Fibroblast of peridontal ligament (primary cell): ENCODE results near the gene FEV.

Experiments used
- DNase-seq: peaks from one replicate; pipeline ENCODE4 v3.0.0-alpha.2; 2010; ENCODE audit errors: extremely low read depth

FEV gene

GRCh38 chr2:219017201-219017931 is 32.4 kb upstream of the FEV start:
- no peak for DNase-seq

GRCh38 chr2:219016721-219017120 is 31.7 kb upstream of the FEV start:
- no peak for DNase-seq

- no peak for DNase-seq
Measured at GRCh38 chr2:219010873-219011272, 25.9 kb upstream of the FEV start.

GRCh38 chr2:219010162-219010756 is 25.3 kb upstream of the FEV start:
- DNase-seq, result no peak

GRCh38 chr2:219009294-219009693 is 24.3 kb upstream of the FEV start:
- no peak for DNase-seq

- no peak for DNase-seq
Measured at GRCh38 chr2:219003979-219004378, 19.0 kb upstream of the FEV start.

GRCh38 chr2:219003267-219003634 is 18.3 kb upstream of the FEV start:
- DNase-seq, result no peak

GRCh38 chr2:219002395-219003266 is 17.6 kb upstream of the FEV start:
- DNase-seq, result no peak

- no peak for DNase-seq
Measured at GRCh38 chr2:219001577-219002394, 16.8 kb upstream of the FEV start.

GRCh38 chr2:219001100-219001576 is 16.2 kb upstream of the FEV start:
- no peak for DNase-seq

GRCh38 chr2:219000569-219000960 is 15.6 kb upstream of the FEV start:
- DNase-seq, result no peak

- no peak for DNase-seq
Measured at GRCh38 chr2:218999881-219000568, 15.0 kb upstream of the FEV start.

- no peak for DNase-seq
Measured at GRCh38 chr2:218999021-218999880, 14.3 kb upstream of the FEV start.

GRCh38 chr2:218998414-218999002 is 13.5 kb upstream of the FEV start:
- DNase-seq, result no peak

- no peak for DNase-seq
Measured at GRCh38 chr2:218997731-218998130, 12.7 kb upstream of the FEV start.

- DNase-seq, result no peak
Measured at GRCh38 chr2:218996937-218997336, 12.0 kb upstream of the FEV start.

- peak; percentile 58 for DNase-seq
Measured at GRCh38 chr2:218995972-218996711, 11.2 kb upstream of the FEV start.

GRCh38 chr2:218995561-218995960 is 10.6 kb upstream of the FEV start:
- no peak for DNase-seq
